ENCODE data around the gene CACNA1H.

CACNA1H gene

DNA sequence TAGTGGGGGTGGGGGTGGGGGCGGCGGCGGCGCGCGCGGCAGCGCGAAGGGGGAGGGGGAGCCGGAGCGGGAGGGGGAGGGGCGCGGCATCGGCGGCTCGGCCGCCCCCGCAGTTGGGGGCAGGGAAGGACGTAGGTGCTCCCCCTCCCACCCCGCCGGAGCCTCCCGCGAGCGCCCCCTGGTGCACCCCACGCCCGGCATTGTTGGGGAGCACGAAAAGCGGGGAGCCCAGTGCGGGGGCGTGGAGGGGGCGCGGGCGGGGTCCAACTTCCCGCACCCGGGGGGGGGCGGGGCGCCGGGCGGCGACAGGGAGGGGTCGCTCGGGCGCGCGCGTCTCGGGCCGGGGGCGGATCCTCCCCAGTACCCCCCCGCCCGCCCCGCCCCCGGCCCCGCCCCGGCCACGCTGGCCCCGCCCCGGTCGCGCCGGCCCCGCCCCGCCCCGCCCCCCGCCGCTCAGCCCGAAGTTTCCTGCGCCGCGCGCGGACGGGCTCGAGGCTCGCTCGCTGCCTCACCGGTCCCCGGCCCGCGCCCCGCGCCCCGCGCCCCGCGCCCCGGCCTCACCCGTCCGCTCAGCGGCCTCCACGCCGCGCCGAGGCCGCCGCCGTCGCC is at the start of gene CACNA1H:
TSS of gene CACNA1H (plus strand) at position 456 of the 609 bp plus-strand sequence. CDS start 632 bp downstream, outside the sequence.
- no peak for DNase-seq (ENCODE audit: extremely low read depth, low read depth)
- peak; percentile 14 for TF ChIP-seq CTCF (IDR thresholded peaks at IDR 0.05; ENCODE audit: low read depth, low read length)

- DNase-seq (ENCODE audit: extremely low read depth, low read depth) = no peak
- no peak for TF ChIP-seq CTCF (IDR thresholded peaks at IDR 0.05; ENCODE audit: low read depth, low read length)
Observed at GRCh38 chr16:1103636-1103980, 49.3 kb upstream of the CACNA1H start.

DNA sequence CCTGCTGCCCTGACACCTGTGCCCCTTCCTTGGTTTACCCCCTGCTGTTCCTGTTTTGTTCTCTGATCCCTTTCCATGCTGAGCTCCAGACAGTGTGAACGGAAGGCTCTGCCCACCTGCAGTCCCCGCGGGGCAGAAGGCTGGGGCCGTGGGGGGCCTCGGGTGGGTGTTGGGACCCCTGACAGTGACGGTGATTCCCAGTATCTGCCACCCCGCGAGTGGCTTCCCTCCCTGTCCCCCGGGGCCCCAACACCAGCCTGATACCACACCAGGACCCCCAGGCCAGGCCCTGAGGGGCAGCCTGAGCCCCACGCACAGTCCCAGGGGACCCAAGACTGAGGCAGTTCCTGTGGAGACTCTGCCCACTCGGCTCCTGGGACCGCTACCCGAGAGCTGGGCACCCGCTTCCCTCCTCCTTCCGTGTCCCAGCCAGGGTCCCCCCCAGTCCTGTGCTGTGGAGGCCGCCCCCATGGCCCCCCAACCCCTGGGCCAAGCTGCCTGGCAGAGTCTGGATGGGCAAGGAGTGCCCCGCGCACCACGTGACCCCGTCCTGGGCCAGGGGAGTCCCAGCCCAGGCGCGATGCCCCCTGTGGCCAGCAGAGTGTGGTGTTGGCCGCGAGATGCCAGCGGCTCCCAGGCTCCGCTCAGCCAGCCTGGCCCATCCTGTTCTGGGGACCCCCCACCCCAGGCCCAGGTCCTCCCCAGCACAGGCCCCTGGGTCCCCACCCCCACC is 46.9 kb upstream of the CACNA1H start:
- TF ChIP-seq CTCF (IDR thresholded peaks at IDR 0.05; ENCODE audit: low read depth, low read length) = peak; percentile 79
- peak; percentile 2 for DNase-seq (ENCODE audit: extremely low read depth, low read depth)

- DNase-seq (ENCODE audit: extremely low read depth, low read depth) = no peak
- no peak for TF ChIP-seq CTCF (IDR thresholded peaks at IDR 0.05; ENCODE audit: low read depth, low read length)
Observed at GRCh38 chr16:1106659-1107058, 46.2 kb upstream of the CACNA1H start.

GRCh38 chr16:1107141-1107540 is 45.8 kb upstream of the CACNA1H start:
- TF ChIP-seq CTCF (IDR thresholded peaks at IDR 0.05; ENCODE audit: low read depth, low read length) = no peak
- DNase-seq (ENCODE audit: extremely low read depth, low read depth) = no peak

DNA sequence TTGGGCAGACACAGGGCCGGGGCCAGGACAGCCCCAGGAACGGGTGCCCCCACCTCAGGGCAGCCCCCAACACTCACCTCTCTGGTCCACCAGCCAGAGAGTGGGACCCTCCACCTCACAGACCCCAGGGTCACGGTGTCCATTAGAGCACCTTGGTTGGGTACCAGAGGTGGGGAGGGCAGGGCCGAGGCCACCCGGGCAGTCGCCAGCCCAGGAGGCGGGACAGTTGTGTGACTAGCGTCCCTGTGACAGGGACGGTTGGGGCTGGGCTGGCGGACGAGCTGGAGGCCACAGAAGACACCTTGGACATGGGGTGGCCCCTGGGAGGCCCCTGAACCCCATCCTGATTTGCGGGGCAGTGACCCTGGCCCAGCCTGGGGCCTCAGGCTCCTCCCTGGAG is 45.2 kb upstream of the CACNA1H start:
- no peak for TF ChIP-seq CTCF (IDR thresholded peaks at IDR 0.05; ENCODE audit: low read depth, low read length)
- no peak for DNase-seq (ENCODE audit: extremely low read depth, low read depth)
